Mucosa of descending colon (tissue), 3 donors: ENCODE data around the gene PHKB. TPM values are rescaled to one million over a fixed set of nuclear protein-coding genes. Genes with fewer than 3 reads are reported as not detected.

Experiments used
- ATAC-seq: fragments of 200-7000 bp; cut with Tn5 transposase; one replicate; pipeline ENCODE4 v1.9.1; 2020; ENCODE audit warnings: mild to moderate bottlenecking, moderate library complexity
- DNase-seq, 3 donors: peaks; one replicate each; pipeline ENCODE4 v3.0.0-alpha.2; 2020
- H3K36me3 ChIP-seq: fragments of 200-600 bp; one replicate; pipeline ENCODE4 v1.8.0; 2021; ENCODE audit warnings: low read depth, mild to moderate bottlenecking
- H3K4me1 ChIP-seq: fragments of 200-600 bp; one replicate; pipeline ENCODE4 v1.8.0; 2021; ENCODE audit warnings: low read depth, mild to moderate bottlenecking
- H3K4me3 ChIP-seq: fragments of 200-600 bp; one replicate; pipeline ENCODE4 v1.8.0; 2021; ENCODE audit warnings: mild to moderate bottlenecking
- H3K9me3 ChIP-seq: fragments of 200-600 bp; one replicate; pipeline ENCODE4 v1.8.0; 2021; ENCODE audit warnings: mild to moderate bottlenecking
- CTCF ChIP-seq: fragments of 200-600 bp; IDR thresholded peaks from one replicate; pipeline ENCODE4 v1.8.0; 2022; ENCODE audit warnings: antibody characterized with exemption, mild to moderate bottlenecking
- intact Hi-C, 2 donors: fragments of 100-400 bp; cut with DNase I in 1 of 2; cut with micrococcal nuclease in 1 of 2; formaldehyde crosslinking; loops; one replicate each; pipeline versions ENCODE4 v1.11.0 to v1.11.1; 2022; cut with DNase I, micrococcal nuclease
- total RNA-seq, 3 donors: library from RNA; stranded (reverse); fragmentation: NEBNext Ultra II Directional in 2 of 3; extraction: Animal tissue kit (Norgen Biotek cat#: 25700) in 2 of 3; gene quantifications; one replicate each; pipeline versions ENCODE4 v1.2.1 to v1.2.4, GENCODE V29; 2021 to 2023
- donor health status: DM: no; HTN: no; CAD: no; lungs with moderate emphysema.
- donor health status: DM: no; HTN: no; CAD: no.
- donor health status: DM: no; HTN: yes; CAD: no.

PHKB gene
- total RNA-seq, 3 donors from 2014 or later = 67.8 to 101 (median 81.4) TPM

- H3K4me1 ChIP-seq = no peaks in the 10 kb centered on the region
- intact Hi-C loops = no loop called here
- no peaks in the 10 kb centered on the region for H3K36me3 ChIP-seq
- no peak for TF ChIP-seq CTCF
- ATAC-seq (no peak), DNase-seq (no peak)
- H3K4me3 ChIP-seq = no peak overlapping the region
- no peaks in the 10 kb centered on the region for H3K9me3 ChIP-seq
These were observed 239.9 kb downstream of the PHKB start for GRCh38 chr16:47700857-47701587.

- no peak for ATAC-seq
These were observed 244.1 kb downstream of the PHKB start for GRCh38 chr16:47705266-47705665.

GRCh38 chr16:47711809-47712208 lies 250.7 kb downstream of the PHKB start:
- no peak for DNase-seq
- TF ChIP-seq CTCF = no peak
- Histone ChIP-seq H3K9me3 (no peaks in the 10 kb centered on the region), H3K4me1 (no peaks in the 10 kb centered on the region), H3K36me3 (no peaks in the 10 kb centered on the region), H3K4me3 (no peak overlapping the region)
- no peak for ATAC-seq
- intact Hi-C loops = no loop called here

More at GRCh38 chr16:47705266-47705665, 244.1 kb downstream of the PHKB start:
- Histone ChIP-seq H3K4me3 (no peak overlapping the region), H3K36me3 (no peaks in the 10 kb centered on the region), H3K4me1 (no peaks in the 10 kb centered on the region), H3K9me3 (no peaks in the 10 kb centered on the region)
- TF ChIP-seq CTCF = no peak
- intact Hi-C loops = no loop called here
- no peak for DNase-seq

- ATAC-seq = no peak
These were observed 251.4 kb downstream of the PHKB start for GRCh38 chr16:47712276-47713224.

GRCh38 chr16:47713225-47713595 lies 252.1 kb downstream of the PHKB start:
- no peaks in the 10 kb centered on the region for H3K9me3 ChIP-seq
- DNase-seq (no peak), ATAC-seq (no peak)
- no peaks in the 10 kb centered on the region for H3K4me1 ChIP-seq
- intact Hi-C loops = no loop called here
- H3K36me3 ChIP-seq = no peaks in the 10 kb centered on the region
- no peak overlapping the region for H3K4me3 ChIP-seq
- no peak for TF ChIP-seq CTCF

More at GRCh38 chr16:47712276-47713224, 251.4 kb downstream of the PHKB start:
- H3K4me3 ChIP-seq = no peak overlapping the region
- no peak for TF ChIP-seq CTCF
- no peaks in the 10 kb centered on the region for H3K9me3 ChIP-seq
- no peaks in the 10 kb centered on the region for H3K36me3 ChIP-seq
- intact Hi-C loops = no loop called here
- DNase-seq = no peak
- no peaks in the 10 kb centered on the region for H3K4me1 ChIP-seq
